Measurements from ENCODE around the gene MAP6.

MAP6 gene

DNA sequence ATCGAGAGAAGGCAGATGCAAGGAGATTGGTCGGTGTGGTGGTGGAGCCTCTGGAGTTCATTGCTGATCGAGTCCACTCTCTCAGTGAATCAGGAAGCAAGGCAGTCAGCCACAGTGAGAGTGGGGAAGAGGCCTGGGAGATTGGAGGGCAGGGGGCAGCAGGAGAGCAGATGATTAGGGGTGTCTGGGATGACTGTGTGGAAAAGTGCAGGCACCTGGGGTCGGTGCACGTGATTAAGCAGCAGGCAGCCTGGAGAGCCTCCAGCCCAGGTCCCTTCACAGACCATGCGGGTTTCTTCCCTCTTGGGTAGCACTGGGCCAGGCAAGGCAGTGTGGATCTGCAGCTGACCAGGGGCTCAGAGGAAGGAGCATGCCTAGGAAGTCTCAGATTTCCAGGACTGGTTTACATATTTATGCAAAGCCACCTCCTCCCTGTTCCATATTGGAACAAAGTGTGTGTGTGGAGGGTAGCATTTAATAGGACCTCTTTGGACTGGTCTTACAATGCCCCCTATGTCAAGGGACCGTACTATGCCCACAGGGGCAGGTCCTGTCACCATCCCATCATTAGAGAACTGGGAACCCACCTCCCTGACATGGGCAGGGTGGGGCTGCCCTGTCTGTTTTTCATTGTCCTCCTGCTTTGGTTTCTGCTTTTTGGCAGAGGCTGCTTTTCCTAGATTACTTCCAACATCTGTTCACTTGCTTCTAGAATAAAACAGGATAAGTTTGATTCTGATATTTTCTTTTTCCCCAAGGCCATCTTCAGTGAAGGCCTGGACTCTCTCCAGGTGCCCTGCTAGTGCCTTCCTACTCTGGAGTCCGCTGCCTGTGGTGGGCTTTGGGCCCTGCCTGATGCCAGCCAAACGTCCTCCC is 129.1 kb downstream of the MAP6 start:
- no peak for DNase-seq (ENCODE audit: low read depth)
- no peak overlapping the region for H3K4me3 ChIP-seq (ENCODE audit: low read depth, low read length)

DNA sequence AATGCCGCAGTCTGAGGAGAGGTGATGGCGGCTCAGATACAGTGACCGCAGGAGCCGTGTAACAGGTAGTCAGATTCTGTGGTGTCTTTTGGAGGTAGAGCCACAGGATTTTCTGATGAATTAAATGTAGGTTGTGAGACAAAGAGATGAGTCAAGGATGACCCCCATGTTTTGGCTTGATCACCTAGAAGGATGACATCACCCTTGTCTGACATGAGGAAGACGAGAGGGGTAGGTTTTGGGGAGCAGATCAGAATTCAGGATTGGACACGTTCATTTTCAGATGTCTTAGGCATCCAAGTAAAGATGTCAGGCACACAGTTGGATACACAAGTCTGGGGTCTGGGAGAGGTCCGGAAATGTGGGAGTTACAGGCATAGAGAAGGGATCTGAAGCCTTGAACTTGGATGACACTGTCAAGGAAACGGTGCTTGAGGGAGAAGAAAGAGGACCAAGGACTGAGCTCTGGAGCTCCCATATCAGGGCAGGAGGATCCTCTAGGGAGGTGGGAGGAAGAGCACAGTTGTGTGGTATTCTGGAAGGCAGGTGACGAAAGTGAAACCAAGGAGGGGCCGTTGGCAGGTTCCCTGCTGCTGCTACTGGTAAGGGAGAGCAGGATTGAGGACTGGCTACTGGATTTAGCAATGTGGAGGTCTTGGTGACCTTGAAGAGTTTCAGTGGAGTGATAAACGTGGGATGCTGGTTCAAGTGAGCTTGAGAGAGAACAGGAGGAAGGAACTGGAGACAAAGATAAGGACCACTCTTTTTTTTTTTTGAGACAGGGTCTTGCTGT is 130.5 kb downstream of the MAP6 start:
- no peak overlapping the region for H3K4me3 ChIP-seq (ENCODE audit: low read depth, low read length)
- no peak for DNase-seq (ENCODE audit: low read depth)

DNA sequence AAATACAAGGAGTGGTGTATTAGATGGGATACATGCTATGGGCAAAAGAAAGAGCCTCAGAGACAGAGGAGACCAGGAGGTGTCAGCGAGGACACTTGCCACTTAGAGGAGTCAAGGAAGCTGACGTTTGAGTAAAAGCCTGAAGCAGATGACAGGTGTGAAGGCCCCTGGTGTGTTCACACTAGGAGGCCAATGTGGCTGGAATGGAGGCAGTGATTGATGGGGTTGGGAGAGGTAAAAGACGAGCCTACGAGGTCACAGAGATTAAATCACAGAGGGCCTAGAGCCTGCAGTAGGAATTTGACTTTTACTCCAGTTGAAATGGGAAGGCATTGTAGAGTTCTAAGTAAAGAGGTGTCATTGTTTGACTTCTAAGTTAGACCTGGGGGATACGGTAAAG is 131.1 kb downstream of the MAP6 start:
- no peak overlapping the region for H3K4me3 ChIP-seq (ENCODE audit: low read depth, low read length)
- DNase-seq (ENCODE audit: low read depth) = no peak
